HepG2 (cell line): ENCODE measurements around the gene BBOF1. TPM values are rescaled to one million over a fixed set of nuclear protein-coding genes. Genes with fewer than 3 reads are reported as not detected.

Experiments
- ATAC-seq: fragments of 200-7000 bp; cut with Tn5 transposase; 3 replicates; pipeline ENCODE4 v1.9.1; 2020; ENCODE audit warnings: mild to moderate bottlenecking, moderate library complexity
- BruUV-seq: library from RNA; stranded (reverse); fragments of 400-500 nt; replicated peaks from 2 replicates; lab custom pipeline; 2021; lab: Mats Ljungman, UMichigan
- CTCF ChIA-PET: fragments of 300-600 bp; formaldehyde crosslinking; extraction: SDS; loops from one replicate; lab custom pipeline; 2021; ENCODE audit warnings: low total read pairs, inconsistent platforms, low intra/inter-chr PET ratio; lab: Yijun Ruan, JAX
- POLR2A ChIA-PET: fragments of 350-600 bp; sonication (Branson Sonifier 250); formaldehyde crosslinking; loops from one replicate; lab custom pipeline; 2020; ENCODE audit warnings: antibody characterized with exemption, inconsistent platforms; lab: Yijun Ruan, JAX
- DNase-seq: peaks from one replicate; pipeline ENCODE4 v3.0.0-alpha.2; 2015; ENCODE audit warnings: low spot score
- FAIRE-seq: peaks from 3 replicates; lab custom pipeline; 2011; peaks lifted over from hg19 to GRCh38; lab: Jason Lieb, UNC
- H2AFZ ChIP-seq: one replicate; pipeline ENCODE4 v1.6.1; 2011; ENCODE audit warnings: low read length, inconsistent platforms
- H3K27ac ChIP-seq: fragments of 300-600 bp; 3 replicates; pipeline ENCODE4 v1.8.0; 2011; ENCODE audit warnings: mixed run types, mild to moderate bottlenecking, mixed read lengths, low read length, inconsistent platforms; ENCODE audit not compliant: insufficient read depth; ENCODE audit errors: extremely low read length
- H3K27me3 ChIP-seq, 2 experiments: fragments of 200-600 bp in 1 of 2; 2 replicates in 1 of 2; 3 replicates in 1 of 2; pipeline versions ENCODE4 v1.6.0 to v1.8.0; 2011; ENCODE audit warnings: low read length in 2 of 2, mild to moderate bottlenecking in 2 of 2, moderate library complexity in 2 of 2, inconsistent platforms in 1 of 2; ENCODE audit not compliant: insufficient read depth in 2 of 2, control insufficient read depth in 1 of 2
- H3K36me3 ChIP-seq, 2 experiments: fragments of 200-600 bp in 1 of 2; replicated peaks in 1 of 2; 2 replicates in 1 of 2; 3 replicates in 1 of 2; pipeline versions ENCODE4 v1.5.1 to v1.8.0; 2011; ENCODE audit warnings: low read length in 2 of 2, inconsistent platforms in 1 of 2; ENCODE audit not compliant: insufficient read depth in 2 of 2, control insufficient read depth in 1 of 2
- H3K4me1 ChIP-seq: 2 replicates; pipeline ENCODE4 v1.5.1; 2012; ENCODE audit warnings: low read length, inconsistent platforms; ENCODE audit not compliant: insufficient read depth
- H3K4me2 ChIP-seq: 2 replicates; pipeline ENCODE4 v1.6.0; 2011; ENCODE audit warnings: low read depth, low read length, inconsistent platforms
- H3K4me3 ChIP-seq, 3 experiments: fragments of 200-600 bp in 1 of 3; sonication (generic), shearing (Covaris generic) in 1 of 3; replicated peaks in 1 of 3; 2 replicates each; pipeline ENCODE4 v1.5.1; 2011 to 2016; ENCODE audit warnings: low read length in 3 of 3, inconsistent platforms in 2 of 3, low read depth in 2 of 3, mild to moderate bottlenecking in 2 of 3, control low read depth in 1 of 3, mixed read lengths in 1 of 3; ENCODE audit not compliant: insufficient read depth in 1 of 3
- H3K79me2 ChIP-seq: one replicate; pipeline ENCODE4 v1.6.1; 2011; ENCODE audit warnings: low read length, inconsistent platforms; ENCODE audit not compliant: insufficient read depth
- H3K9ac ChIP-seq: 2 replicates; pipeline ENCODE4 v1.6.0; 2011; ENCODE audit warnings: mild to moderate bottlenecking, low read depth, low read length, inconsistent platforms; ENCODE audit not compliant: insufficient read depth
- H3K9me3 ChIP-seq: 2 replicates; pipeline ENCODE4 v1.5.1; 2012; ENCODE audit warnings: mild to moderate bottlenecking, low read length
- H4K20me1 ChIP-seq: 2 replicates; pipeline ENCODE4 v1.6.0; 2011; ENCODE audit warnings: inconsistent platforms, mild to moderate bottlenecking, low read length, moderate library complexity; ENCODE audit not compliant: insufficient read depth
- CEBPG ChIP-seq: IDR thresholded peaks from 2 replicates; pipeline ENCODE4 v1.6.1; 2016
- ELF4 ChIP-seq: sonication (generic); formaldehyde crosslinking; IDR thresholded peaks from 2 replicates; pipeline ENCODE4 v1.5.0; 2020; ENCODE audit warnings: missing genetic modification reagents, mild to moderate bottlenecking, moderate library complexity, borderline replicate concordance
- IKZF4 ChIP-seq: sonication (generic); formaldehyde crosslinking; IDR thresholded peaks from 2 replicates; pipeline ENCODE4 v1.5.1; 2020; ENCODE audit warnings: borderline replicate concordance, mild to moderate bottlenecking, low read depth, missing genetic modification reagents; ENCODE audit errors: not compliant biosample characterization
- KLF6 ChIP-seq: IDR thresholded peaks from 2 replicates; pipeline ENCODE4 v1.8.0; 2016; ENCODE audit warnings: missing biosample characterization, missing genetic modification reagents
- MIER3 ChIP-seq: IDR thresholded peaks from 2 replicates; pipeline ENCODE4 v1.6.1; 2016; ENCODE audit warnings: missing compliant biosample characterization, borderline replicate concordance
- NR2C2 ChIP-seq: sonication (generic); formaldehyde crosslinking; IDR thresholded peaks from 2 replicates; pipeline ENCODE4 v1.4.0; 2020; ENCODE audit warnings: missing genetic modification reagents, mild to moderate bottlenecking, moderate library complexity, borderline replicate concordance
- PPARG ChIP-seq: conservative IDR thresholded peaks from 2 replicates; pipeline ENCODE4 v1.6.1; 2016; ENCODE audit warnings: missing biosample characterization, missing genetic modification reagents
- RORA ChIP-seq: sonication (generic); formaldehyde crosslinking; IDR thresholded peaks from 2 replicates; pipeline ENCODE4 v1.5.0; 2020; ENCODE audit warnings: mild to moderate bottlenecking, missing genetic modification reagents, moderate library complexity
- SMARCC2 ChIP-seq: fragments of 450-650 bp; IDR thresholded peaks from 2 replicates; pipeline ENCODE4 v1.6.1; 2017; ENCODE audit warnings: antibody characterized with exemption, mild to moderate bottlenecking
- SOX5 ChIP-seq: IDR thresholded peaks from 2 replicates; pipeline ENCODE4 v1.6.1; 2016; ENCODE audit warnings: borderline replicate concordance
- ZNF160 ChIP-seq: sonication (generic); formaldehyde crosslinking; IDR thresholded peaks from 2 replicates; pipeline ENCODE4 v1.8.0; 2022; ENCODE audit warnings: mild to moderate bottlenecking, inconsistent platforms, missing genetic modification reagents
- ZNF260 ChIP-seq: sonication (generic); formaldehyde crosslinking; IDR thresholded peaks from 2 replicates; pipeline ENCODE4 v1.4.0; 2020; ENCODE audit warnings: missing genetic modification reagents, low read depth, mild to moderate bottlenecking, borderline replicate concordance
- ZNF337 ChIP-seq: sonication (generic); formaldehyde crosslinking; IDR thresholded peaks from 2 replicates; pipeline ENCODE4 v1.5.1; 2020; ENCODE audit warnings: missing genetic modification reagents, low read depth, mild to moderate bottlenecking, borderline replicate concordance
- WGBS: methylation state at CpG from one replicate; pipeline ENCODE4 v1.1.6; 2017; ENCODE audit warnings: low lambda C conversion rate; 5-methylcytosine and 5-hydroxymethylcytosine counted together
- in situ Hi-C: cut with HindIII; loops from 2 replicates; pipeline ENCODE4 v1.10.0; 2017; ENCODE audit warnings: low pct_unique_long_range_greater_than_20kb; ENCODE audit not compliant: extremely low pct_ligation_motif_present
- intact Hi-C: fragments of 100-400 bp; cut with micrococcal nuclease; formaldehyde crosslinking; loops from one replicate; pipeline ENCODE4 v1.10.0; 2022; ENCODE audit not compliant: unreplicated experiment
- polyA plus RNA-seq, 8 experiments: library from polyadenylated mRNA; depleted of rRNA in 3 of 8; stranded (reverse) in 7 of 8; unstranded in 1 of 8; fragments of >200 nt; fragmentation: Illumina TruSeq in 4 of 8; extraction: Trizol in 4 of 8; gene quantifications; 2 replicates each; pipeline versions ENCODE4 v1.2.1 to v1.2.3, GENCODE V29; 2011 to 2016; ENCODE audit warnings: low read depth in 4 of 8, missing spikeins in 1 of 8, mixed read lengths in 1 of 8; ENCODE audit not compliant: insufficient read depth in 1 of 8
- total RNA-seq, 5 experiments: library from RNA; depleted of rRNA; stranded (reverse); fragments of >200 nt; fragmentation: Illumina TruSeq; extraction: Trizol; gene quantifications; 2 replicates each; pipeline ENCODE4 v1.2.3, GENCODE V29; 2016; ENCODE audit warnings: low read depth in 1 of 5
- TF ChIP-seq, protein P1 (sequence below): sonication (generic); formaldehyde crosslinking; IDR thresholded peaks from 2 replicates; pipeline ENCODE4 v1.8.1; 2023; ENCODE audit warnings: mild to moderate bottlenecking, missing genetic modification reagents
- TF ChIP-seq, protein P2 (sequence below): sonication (generic); formaldehyde crosslinking; IDR thresholded peaks from 2 replicates; pipeline ENCODE4 v1.9.0; 2021; ENCODE audit warnings: missing genetic modification reagents, borderline replicate concordance
- TF ChIP-seq, protein P3 (sequence below): sonication (generic); formaldehyde crosslinking; IDR thresholded peaks from 2 replicates; pipeline ENCODE4 v1.4.0; 2020; ENCODE audit warnings: missing genetic modification reagents

The BBOF1 gene
- total and polyA plus RNA-seq, 2 of the 13 experiments (the other 11 are each of a cell fraction or from before 2014, with no cell fraction given) = 1.6 to 2.3 TPM

DNA sequence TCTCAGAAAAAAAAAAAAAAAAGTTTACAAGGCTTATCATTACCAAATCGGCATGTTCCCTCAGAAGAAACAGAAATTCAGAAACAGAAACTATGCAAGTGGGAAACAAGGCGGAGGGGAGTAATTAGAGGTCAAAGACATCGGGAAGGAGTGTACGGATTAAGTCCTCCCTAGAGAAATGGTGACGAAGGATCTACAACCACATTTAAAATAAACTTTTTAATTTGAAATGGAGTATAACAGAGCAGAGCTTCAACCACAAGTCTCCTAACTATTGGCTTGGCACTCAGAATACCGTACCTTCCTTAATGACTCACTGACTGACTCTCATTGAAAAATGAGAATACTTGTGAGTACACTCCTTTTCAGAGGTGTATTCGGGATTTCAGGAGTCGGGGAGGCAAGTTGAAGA is 969 bp upstream of the BBOF1 start:
- H3K27ac ChIP-seq = peak overlapping the region; percentile 96
- POLR2A ChIA-PET = interaction anchor here (1.2 to 2.2 kb wide), 6 partner anchors 16 to 75 kb away, joined by 3 to 70 read pairs (median 9); partner anchors contain the start of genes COQ6 and FAM161B
- ATAC-seq (peak; percentile 3; the same call in 2 of the 3 replicates), DNase-seq (no peak), FAIRE-seq (no peak)
- no peaks in the 10 kb centered on the region for H3K36me3 ChIP-seq
- H3K4me3 ChIP-seq = peak overlapping the region; percentile 82 to 91 (median 89)
- H3K4me2 ChIP-seq = peak overlapping the region; percentile 89
- H3K27me3 ChIP-seq = no peaks in the 10 kb centered on the region
- 10% methylated on average over 8 of the region's 8 CpGs for WGBS
- H4K20me1 ChIP-seq = no peaks in the 10 kb centered on the region
- H3K4me1 ChIP-seq = peaks cover 76% of the 10 kb centered on the region
- in situ Hi-C loops = loop anchor here (5.0 kb wide), 1 partner anchor 66 kb away; the partner anchor contains the start of genes COQ6 and FAM161B
- no peaks in the 10 kb centered on the region for H3K9me3 ChIP-seq
- peaks cover 19% of the 10 kb centered on the region for H3K79me2 ChIP-seq
- H3K9ac ChIP-seq = peak overlapping the region; percentile 99
- no peak overlapping the region for H2AFZ ChIP-seq
- CTCF ChIA-PET = no interaction called here
- TSS peak; percentile 71 for BruUV-seq
- intact Hi-C loops = loop anchor here (1.0 kb wide), 1 partner anchor 21 kb away; no protein-coding TSS in a partner anchor
- TF ChIP-seq IKZF4 (CRISPR knock-in tag) = peak; percentile 3
- TF ChIP-seq KLF6 = no peak
- TF ChIP-seq MIER3 = no peak
- no peak for TF ChIP-seq ZNF160 (CRISPR knock-in tag)
- no peak for TF ChIP-seq RORA (CRISPR knock-in tag)
- TF ChIP-seq ZNF260 (CRISPR knock-in tag) = no peak
- TF ChIP-seq PPARG (CRISPR knock-in tag) = no peak
- 0 out of 2 replicates have a peak, but pooled peaks have one; percentile 16 for TF ChIP-seq CEBPG (CRISPR knock-in tag)
- TF ChIP-seq, protein P1, sequence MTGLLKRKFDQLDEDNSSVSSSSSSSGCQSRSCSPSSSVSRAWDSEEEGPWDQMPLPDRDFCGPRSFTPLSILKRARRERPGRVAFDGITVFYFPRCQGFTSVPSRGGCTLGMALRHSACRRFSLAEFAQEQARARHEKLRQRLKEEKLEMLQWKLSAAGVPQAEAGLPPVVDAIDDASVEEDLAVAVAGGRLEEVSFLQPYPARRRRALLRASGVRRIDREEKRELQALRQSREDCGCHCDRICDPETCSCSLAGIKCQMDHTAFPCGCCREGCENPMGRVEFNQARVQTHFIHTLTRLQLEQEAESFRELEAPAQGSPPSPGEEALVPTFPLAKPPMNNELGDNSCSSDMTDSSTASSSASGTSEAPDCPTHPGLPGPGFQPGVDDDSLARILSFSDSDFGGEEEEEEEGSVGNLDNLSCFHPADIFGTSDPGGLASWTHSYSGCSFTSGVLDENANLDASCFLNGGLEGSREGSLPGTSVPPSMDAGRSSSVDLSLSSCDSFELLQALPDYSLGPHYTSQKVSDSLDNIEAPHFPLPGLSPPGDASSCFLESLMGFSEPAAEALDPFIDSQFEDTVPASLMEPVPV (CRISPR knock-in tag) = no peak
- no peak for TF ChIP-seq SMARCC2
- TF ChIP-seq, protein P2, sequence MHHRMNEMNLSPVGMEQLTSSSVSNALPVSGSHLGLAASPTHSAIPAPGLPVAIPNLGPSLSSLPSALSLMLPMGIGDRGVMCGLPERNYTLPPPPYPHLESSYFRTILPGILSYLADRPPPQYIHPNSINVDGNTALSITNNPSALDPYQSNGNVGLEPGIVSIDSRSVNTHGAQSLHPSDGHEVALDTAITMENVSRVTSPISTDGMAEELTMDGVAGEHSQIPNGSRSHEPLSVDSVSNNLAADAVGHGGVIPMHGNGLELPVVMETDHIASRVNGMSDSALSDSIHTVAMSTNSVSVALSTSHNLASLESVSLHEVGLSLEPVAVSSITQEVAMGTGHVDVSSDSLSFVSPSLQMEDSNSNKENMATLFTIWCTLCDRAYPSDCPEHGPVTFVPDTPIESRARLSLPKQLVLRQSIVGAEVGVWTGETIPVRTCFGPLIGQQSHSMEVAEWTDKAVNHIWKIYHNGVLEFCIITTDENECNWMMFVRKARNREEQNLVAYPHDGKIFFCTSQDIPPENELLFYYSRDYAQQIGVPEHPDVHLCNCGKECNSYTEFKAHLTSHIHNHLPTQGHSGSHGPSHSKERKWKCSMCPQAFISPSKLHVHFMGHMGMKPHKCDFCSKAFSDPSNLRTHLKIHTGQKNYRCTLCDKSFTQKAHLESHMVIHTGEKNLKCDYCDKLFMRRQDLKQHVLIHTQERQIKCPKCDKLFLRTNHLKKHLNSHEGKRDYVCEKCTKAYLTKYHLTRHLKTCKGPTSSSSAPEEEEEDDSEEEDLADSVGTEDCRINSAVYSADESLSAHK (CRISPR knock-in tag) = no peak
- no peak for TF ChIP-seq SOX5 (CRISPR knock-in tag)
- TF ChIP-seq, protein P3, sequence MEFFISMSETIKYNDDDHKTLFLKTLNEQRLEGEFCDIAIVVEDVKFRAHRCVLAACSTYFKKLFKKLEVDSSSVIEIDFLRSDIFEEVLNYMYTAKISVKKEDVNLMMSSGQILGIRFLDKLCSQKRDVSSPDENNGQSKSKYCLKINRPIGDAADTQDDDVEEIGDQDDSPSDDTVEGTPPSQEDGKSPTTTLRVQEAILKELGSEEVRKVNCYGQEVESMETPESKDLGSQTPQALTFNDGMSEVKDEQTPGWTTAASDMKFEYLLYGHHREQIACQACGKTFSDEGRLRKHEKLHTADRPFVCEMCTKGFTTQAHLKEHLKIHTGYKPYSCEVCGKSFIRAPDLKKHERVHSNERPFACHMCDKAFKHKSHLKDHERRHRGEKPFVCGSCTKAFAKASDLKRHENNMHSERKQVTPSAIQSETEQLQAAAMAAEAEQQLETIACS (CRISPR knock-in tag) = no peak
- no peak for TF ChIP-seq NR2C2 (CRISPR knock-in tag)
- peak; percentile 49; the same call in 1 of the 2 replicates for TF ChIP-seq ELF4 (CRISPR knock-in tag)
- 0 out of 2 replicates have a peak, but pooled peaks have one; percentile 13 for TF ChIP-seq ZNF337 (CRISPR knock-in tag)
